ENCODE measurements around the gene NBPF4.
"Not testable (repeated sequence)": the region's sequence is repeated elsewhere in the genome, so short reads cannot be mapped to it uniquely, and the experiment has no call there.

Gene NBPF4

GRCh38 chr1:108243976-108244375 lies at the start of gene NBPF4:
Gene NBPF4 (minus strand): TSS chr1:108244076. CDS start chr1:108243761, 315 bp downstream.
- H2AFZ ChIP-seq (ENCODE audit: low read depth, low read length, severe bottlenecking); H3K27ac ChIP-seq (ENCODE audit: low read depth, low read length); H3K36me3 ChIP-seq (ENCODE audit: low read length); H3K4me3 ChIP-seq (ENCODE audit: insufficient read depth, low read length, poor library complexity, severe bottlenecking); H3K9me3 ChIP-seq (ENCODE audit: insufficient read depth, low read length); H3K9ac ChIP-seq (ENCODE audit: low read length); H4K20me1 ChIP-seq (ENCODE audit: low read depth, low read length); H3K4me2 ChIP-seq (ENCODE audit: low read depth, low read length, poor library complexity, severe bottlenecking); H3K27me3 ChIP-seq (ENCODE audit: low read length); H3F3A ChIP-seq (ENCODE audit: insufficient read depth); H3K79me2 ChIP-seq (ENCODE audit: insufficient read depth, low read length); H3K9me2 ChIP-seq (replicated peaks; ENCODE audit: insufficient read depth, low read length): not testable (repeated sequence)

- not testable (repeated sequence) for H3K4me2 ChIP-seq (ENCODE audit: low read depth, low read length, poor library complexity, severe bottlenecking); H3K36me3 ChIP-seq (ENCODE audit: low read length); H3K9ac ChIP-seq (ENCODE audit: low read length); H3F3A ChIP-seq (ENCODE audit: insufficient read depth); H3K79me2 ChIP-seq (ENCODE audit: insufficient read depth, low read length); H3K27ac ChIP-seq (ENCODE audit: low read depth, low read length); H2AFZ ChIP-seq (ENCODE audit: low read depth, low read length, severe bottlenecking); H4K20me1 ChIP-seq (ENCODE audit: low read depth, low read length); H3K27me3 ChIP-seq (ENCODE audit: low read length); H3K9me2 ChIP-seq (replicated peaks; ENCODE audit: insufficient read depth, low read length); H3K9me3 ChIP-seq (ENCODE audit: insufficient read depth, low read length); H3K4me3 ChIP-seq (ENCODE audit: insufficient read depth, low read length, poor library complexity, severe bottlenecking)
Observed at GRCh38 chr1:108282528-108283257, 38.8 kb upstream of the NBPF4 start.

- H3K4me3 ChIP-seq (ENCODE audit: insufficient read depth, low read length, poor library complexity, severe bottlenecking); H4K20me1 ChIP-seq (ENCODE audit: low read depth, low read length); H3K27ac ChIP-seq (ENCODE audit: low read depth, low read length); H3K9ac ChIP-seq (ENCODE audit: low read length); H2AFZ ChIP-seq (ENCODE audit: low read depth, low read length, severe bottlenecking); H3K27me3 ChIP-seq (ENCODE audit: low read length); H3K79me2 ChIP-seq (ENCODE audit: insufficient read depth, low read length); H3K4me2 ChIP-seq (ENCODE audit: low read depth, low read length, poor library complexity, severe bottlenecking); H3K36me3 ChIP-seq (ENCODE audit: low read length); H3K9me2 ChIP-seq (replicated peaks; ENCODE audit: insufficient read depth, low read length); H3K9me3 ChIP-seq (ENCODE audit: insufficient read depth, low read length); H3F3A ChIP-seq (ENCODE audit: insufficient read depth): not testable (repeated sequence)
Observed at GRCh38 chr1:108272485-108273327, 28.8 kb upstream of the NBPF4 start.

GRCh38 chr1:108267097-108267496 lies 23.2 kb upstream of the NBPF4 start:
- not testable (repeated sequence) for H3F3A ChIP-seq (ENCODE audit: insufficient read depth); H4K20me1 ChIP-seq (ENCODE audit: low read depth, low read length); H3K9me2 ChIP-seq (replicated peaks; ENCODE audit: insufficient read depth, low read length); H3K36me3 ChIP-seq (ENCODE audit: low read length); H2AFZ ChIP-seq (ENCODE audit: low read depth, low read length, severe bottlenecking); H3K79me2 ChIP-seq (ENCODE audit: insufficient read depth, low read length); H3K4me2 ChIP-seq (ENCODE audit: low read depth, low read length, poor library complexity, severe bottlenecking); H3K27ac ChIP-seq (ENCODE audit: low read depth, low read length); H3K9me3 ChIP-seq (ENCODE audit: insufficient read depth, low read length); H3K4me3 ChIP-seq (ENCODE audit: insufficient read depth, low read length, poor library complexity, severe bottlenecking); H3K27me3 ChIP-seq (ENCODE audit: low read length); H3K9ac ChIP-seq (ENCODE audit: low read length)

- not testable (repeated sequence) for H3K79me2 ChIP-seq (ENCODE audit: insufficient read depth, low read length); H2AFZ ChIP-seq (ENCODE audit: low read depth, low read length, severe bottlenecking); H3K9me3 ChIP-seq (ENCODE audit: insufficient read depth, low read length); H3K36me3 ChIP-seq (ENCODE audit: low read length); H3K27ac ChIP-seq (ENCODE audit: low read depth, low read length); H3K9ac ChIP-seq (ENCODE audit: low read length); H3K27me3 ChIP-seq (ENCODE audit: low read length); H3K4me3 ChIP-seq (ENCODE audit: insufficient read depth, low read length, poor library complexity, severe bottlenecking); H3F3A ChIP-seq (ENCODE audit: insufficient read depth); H3K4me2 ChIP-seq (ENCODE audit: low read depth, low read length, poor library complexity, severe bottlenecking); H3K9me2 ChIP-seq (replicated peaks; ENCODE audit: insufficient read depth, low read length); H4K20me1 ChIP-seq (ENCODE audit: low read depth, low read length)
Observed at GRCh38 chr1:108261967-108262366, 18.1 kb upstream of the NBPF4 start.

GRCh38 chr1:108261519-108261918 lies 17.6 kb upstream of the NBPF4 start:
- not testable (repeated sequence) for H3K27ac ChIP-seq (ENCODE audit: low read depth, low read length); H3K27me3 ChIP-seq (ENCODE audit: low read length); H4K20me1 ChIP-seq (ENCODE audit: low read depth, low read length); H3K79me2 ChIP-seq (ENCODE audit: insufficient read depth, low read length); H3K9ac ChIP-seq (ENCODE audit: low read length); H3K9me3 ChIP-seq (ENCODE audit: insufficient read depth, low read length); H3K4me3 ChIP-seq (ENCODE audit: insufficient read depth, low read length, poor library complexity, severe bottlenecking); H3K36me3 ChIP-seq (ENCODE audit: low read length); H3K9me2 ChIP-seq (replicated peaks; ENCODE audit: insufficient read depth, low read length); H3F3A ChIP-seq (ENCODE audit: insufficient read depth); H2AFZ ChIP-seq (ENCODE audit: low read depth, low read length, severe bottlenecking); H3K4me2 ChIP-seq (ENCODE audit: low read depth, low read length, poor library complexity, severe bottlenecking)

- H3K4me2 ChIP-seq (ENCODE audit: low read depth, low read length, poor library complexity, severe bottlenecking); H2AFZ ChIP-seq (ENCODE audit: low read depth, low read length, severe bottlenecking); H3K27ac ChIP-seq (ENCODE audit: low read depth, low read length); H3K9me3 ChIP-seq (ENCODE audit: insufficient read depth, low read length); H3K36me3 ChIP-seq (ENCODE audit: low read length); H3K79me2 ChIP-seq (ENCODE audit: insufficient read depth, low read length); H3K27me3 ChIP-seq (ENCODE audit: low read length); H3K4me3 ChIP-seq (ENCODE audit: insufficient read depth, low read length, poor library complexity, severe bottlenecking); H3K9me2 ChIP-seq (replicated peaks; ENCODE audit: insufficient read depth, low read length); H3F3A ChIP-seq (ENCODE audit: insufficient read depth); H3K9ac ChIP-seq (ENCODE audit: low read length); H4K20me1 ChIP-seq (ENCODE audit: low read depth, low read length): not testable (repeated sequence)
Observed at GRCh38 chr1:108260578-108261259, 16.8 kb upstream of the NBPF4 start.

GRCh38 chr1:108255426-108255825 lies 11.6 kb upstream of the NBPF4 start:
- not testable (repeated sequence) for H3K36me3 ChIP-seq (ENCODE audit: low read length); H3K4me3 ChIP-seq (ENCODE audit: insufficient read depth, low read length, poor library complexity, severe bottlenecking); H3K79me2 ChIP-seq (ENCODE audit: insufficient read depth, low read length); H4K20me1 ChIP-seq (ENCODE audit: low read depth, low read length); H2AFZ ChIP-seq (ENCODE audit: low read depth, low read length, severe bottlenecking); H3K9ac ChIP-seq (ENCODE audit: low read length); H3K9me3 ChIP-seq (ENCODE audit: insufficient read depth, low read length); H3K27ac ChIP-seq (ENCODE audit: low read depth, low read length); H3K27me3 ChIP-seq (ENCODE audit: low read length); H3K4me2 ChIP-seq (ENCODE audit: low read depth, low read length, poor library complexity, severe bottlenecking); H3K9me2 ChIP-seq (replicated peaks; ENCODE audit: insufficient read depth, low read length); H3F3A ChIP-seq (ENCODE audit: insufficient read depth)

All from SU-DHL-6 (cell line).